LNCAP (cell line): ENCODE results near the gene TMEM164.

Experiments used
- CTCF ChIP-seq: fragments of 450-650 bp; IDR thresholded peaks from 2 replicates; pipeline ENCODE4 v1.5.1; 2017; ENCODE audit warnings: mild to moderate bottlenecking

The TMEM164 gene

DNA sequence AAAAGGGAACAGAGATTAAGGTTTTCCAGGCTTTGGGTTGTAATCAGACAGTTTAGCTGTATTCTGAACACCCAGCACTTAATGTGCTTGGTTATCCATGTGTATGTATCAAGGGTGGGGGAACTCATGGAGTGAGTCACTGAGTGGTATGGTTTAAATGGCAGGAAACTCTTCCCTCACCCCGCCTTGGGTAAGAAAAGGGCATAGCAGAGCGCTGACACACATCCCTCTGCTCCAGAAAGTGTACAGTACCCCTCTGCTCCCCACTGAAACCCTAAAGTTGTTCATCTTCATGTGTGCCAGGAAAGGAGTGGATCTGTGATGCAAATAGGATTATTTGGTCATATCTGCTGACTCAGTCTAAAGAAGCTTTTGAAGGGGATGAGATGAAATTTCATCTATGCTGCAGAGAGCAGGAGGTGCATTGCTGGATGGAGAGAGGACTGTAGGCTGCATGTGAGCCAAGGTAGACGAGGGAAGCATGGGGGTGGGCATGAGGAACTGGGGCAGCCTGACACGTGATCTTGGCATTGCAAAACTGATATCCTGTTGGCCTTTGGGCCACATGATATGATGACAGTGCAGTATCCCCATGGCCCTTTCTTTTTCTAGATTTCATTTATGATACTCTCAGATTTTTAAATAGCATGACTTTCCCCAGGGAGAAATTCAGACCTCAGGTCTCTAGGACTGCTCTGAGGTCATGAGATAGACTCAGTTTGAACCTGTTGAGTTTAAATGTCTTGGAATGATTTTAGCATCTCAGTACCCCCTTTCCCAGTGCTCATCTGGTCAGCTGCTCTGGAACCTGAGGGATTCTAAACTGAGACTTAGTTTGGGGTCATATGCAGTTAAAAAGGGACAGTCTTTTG lies 84.8 kb downstream of the TMEM164 start:
- TF ChIP-seq CTCF: no peak

- no peak for TF ChIP-seq CTCF
Observed at GRCh38 chrX:110089656-110090403, 86.9 kb downstream of the TMEM164 start.

GRCh38 chrX:110097920-110098319 lies 95.0 kb downstream of the TMEM164 start:
- no peak for TF ChIP-seq CTCF

DNA sequence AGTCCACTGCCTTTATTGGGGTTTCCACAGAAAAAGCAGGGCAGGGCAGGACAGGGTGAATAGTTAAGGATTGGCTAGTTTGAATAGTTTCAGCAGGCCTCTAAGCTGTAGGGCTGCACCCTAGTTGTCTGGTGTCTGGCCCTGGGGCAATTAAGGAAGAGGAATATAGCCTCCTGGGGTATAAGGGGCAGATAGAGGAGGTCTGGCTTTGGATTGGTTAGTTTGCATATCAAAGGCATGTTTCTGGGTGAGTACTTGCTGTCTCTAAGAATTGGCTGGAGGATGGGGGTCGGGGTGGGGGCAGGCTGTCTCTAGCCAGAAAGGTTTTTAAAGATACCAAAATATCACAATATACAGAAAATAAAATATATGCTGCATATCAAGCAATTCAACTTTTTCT lies 100.4 kb downstream of the TMEM164 start:
- no peak for TF ChIP-seq CTCF

- TF ChIP-seq CTCF: no peak
Observed at GRCh38 chrX:110104078-110104477, 101.2 kb downstream of the TMEM164 start.

GRCh38 chrX:110108381-110108821 lies 105.5 kb downstream of the TMEM164 start:
- TF ChIP-seq CTCF: no peak

DNA sequence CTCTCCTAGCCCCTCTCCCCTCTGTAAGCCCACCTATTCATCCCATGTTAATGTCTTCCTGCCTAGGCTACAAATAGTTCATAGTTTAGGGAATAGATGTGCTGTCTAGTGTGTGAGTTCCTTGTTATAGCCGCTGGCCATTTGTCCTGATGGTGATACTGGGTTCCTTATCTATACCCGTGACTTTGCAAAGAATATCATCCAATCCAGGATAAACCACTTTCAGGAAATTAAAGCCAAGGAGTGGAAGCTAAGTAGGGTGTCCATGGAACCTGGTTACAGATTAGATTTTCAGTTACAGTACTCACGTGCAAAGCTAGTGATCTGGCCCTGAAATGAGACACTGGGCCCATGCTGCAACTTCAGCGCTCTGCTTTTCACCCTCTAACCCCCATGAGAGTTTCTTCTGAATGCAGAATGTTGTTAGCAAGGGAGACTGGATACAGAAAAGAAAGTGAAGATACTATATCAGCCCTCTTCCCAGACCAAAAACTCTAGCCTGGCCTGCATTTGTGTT lies 111.4 kb downstream of the TMEM164 start:
- TF ChIP-seq CTCF: no peak
